Germinal center (tissue), 1 donor: ENCODE measurements around the gene CFAP221.

ENCODE experiments used
- DNase-seq: peaks from one replicate; pipeline ENCODE4 v3.0.0; 2012; ENCODE audit warnings: mixed read lengths, low spot score

The CFAP221 gene

DNA sequence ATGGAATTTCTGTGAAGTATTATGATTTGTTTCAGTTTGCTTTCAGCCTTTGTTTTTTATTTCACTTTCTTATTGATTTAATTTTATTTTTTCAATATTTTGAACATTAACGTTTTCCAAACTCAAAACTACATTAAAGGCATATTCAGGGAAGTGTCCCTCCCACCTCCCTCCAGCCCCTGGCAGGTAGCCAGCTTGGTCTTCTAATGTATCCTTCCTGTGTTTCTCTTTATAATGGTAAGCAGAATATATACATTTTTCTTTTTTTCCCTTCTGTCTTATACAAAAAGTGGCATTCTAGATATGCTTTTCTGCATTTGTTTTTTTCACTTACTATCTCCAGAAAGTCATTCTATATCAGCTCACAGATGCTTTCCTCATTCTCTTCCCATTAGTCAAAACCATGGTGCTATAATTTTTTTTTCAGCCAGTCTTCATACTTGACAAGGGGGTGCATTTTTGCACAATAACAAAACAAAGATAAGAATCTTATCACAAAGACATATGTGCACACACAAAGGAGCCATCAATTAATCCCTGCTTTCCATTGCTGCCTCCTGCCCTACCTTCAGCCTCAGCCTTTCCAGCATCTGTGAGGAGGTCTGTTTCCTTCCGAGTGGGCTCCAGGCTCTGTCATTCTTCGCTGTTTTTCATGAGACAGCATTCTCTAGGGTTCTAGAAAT lies 101.1 kb downstream of the CFAP221 start:
- no peak for DNase-seq

DNA sequence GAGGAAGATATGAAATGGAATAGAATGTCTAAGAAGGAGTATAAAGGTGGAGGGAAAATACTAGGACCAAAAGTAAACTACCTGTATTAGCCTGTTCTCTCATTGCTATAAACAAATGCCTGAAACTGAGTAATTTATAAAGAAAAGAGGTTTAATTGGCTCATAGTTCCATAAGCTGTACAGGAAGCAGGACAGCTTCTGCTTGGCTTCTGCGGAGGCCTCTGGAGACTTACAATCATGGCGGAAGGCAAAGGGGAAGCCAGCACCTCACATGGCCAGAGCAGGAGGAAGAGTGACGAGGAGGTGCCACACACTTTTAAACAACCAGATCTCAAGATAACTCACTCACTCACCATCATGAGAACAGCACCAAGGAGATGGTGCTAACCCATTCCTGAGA lies 101.9 kb downstream of the CFAP221 start:
- DNase-seq: no peak

GRCh38 chr2:119647440-119648169 lies 103.4 kb downstream of the CFAP221 start:
- peak; percentile 47 for DNase-seq

DNA sequence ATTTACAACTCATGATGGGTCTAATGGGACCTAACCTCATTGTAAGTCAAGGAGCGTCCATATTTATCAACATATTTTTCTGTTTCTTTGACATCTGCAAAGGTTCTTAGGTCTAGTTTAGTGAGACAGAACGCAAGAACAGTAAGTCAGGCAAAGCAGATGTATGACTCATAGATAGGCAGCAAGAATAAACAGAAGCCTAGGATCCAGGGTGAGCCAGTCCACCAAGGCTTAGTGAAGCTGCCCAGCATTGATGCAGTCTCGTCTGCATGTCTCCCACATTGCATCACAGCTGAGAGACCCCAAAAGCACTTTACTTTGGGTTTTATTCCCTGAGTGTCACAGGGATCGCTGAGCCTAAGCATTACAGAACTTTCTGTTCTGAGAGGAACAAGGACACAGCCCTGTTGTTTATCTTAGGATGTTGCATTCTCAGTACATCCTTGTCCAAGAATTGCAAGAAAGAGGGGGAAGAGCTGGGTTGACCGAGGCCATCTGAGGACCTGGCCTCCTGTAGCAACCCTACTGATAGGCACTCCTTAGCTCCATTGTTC lies 105.2 kb downstream of the CFAP221 start:
- no peak for DNase-seq

GRCh38 chr2:119650206-119650605 lies 106.0 kb downstream of the CFAP221 start:
- DNase-seq: no peak

DNA sequence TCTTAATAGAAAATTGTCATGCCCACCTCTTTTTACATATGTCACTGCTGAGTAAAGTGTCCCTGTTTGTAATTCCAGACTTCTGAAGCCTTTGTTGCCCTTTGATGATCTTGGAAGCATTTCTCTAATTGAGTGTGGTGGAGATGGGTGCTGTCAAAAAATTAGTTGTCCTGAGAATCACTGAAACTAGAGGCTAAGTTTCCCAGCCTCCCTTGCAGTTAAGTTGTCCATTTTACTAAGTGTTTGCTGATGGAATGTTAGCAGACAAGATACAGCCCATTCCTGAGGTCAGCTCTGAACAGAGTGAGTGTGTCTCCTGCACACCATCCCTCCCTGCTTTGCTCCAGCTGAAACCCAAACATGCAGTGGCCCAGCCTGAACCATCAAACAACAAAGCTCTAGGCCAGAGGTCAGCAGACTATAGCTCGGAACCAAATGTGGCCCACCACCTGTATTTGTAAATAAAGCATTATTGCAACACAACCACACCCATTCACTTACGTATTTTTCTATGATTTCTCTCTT lies 106.7 kb downstream of the CFAP221 start:
- no peak for DNase-seq

DNA sequence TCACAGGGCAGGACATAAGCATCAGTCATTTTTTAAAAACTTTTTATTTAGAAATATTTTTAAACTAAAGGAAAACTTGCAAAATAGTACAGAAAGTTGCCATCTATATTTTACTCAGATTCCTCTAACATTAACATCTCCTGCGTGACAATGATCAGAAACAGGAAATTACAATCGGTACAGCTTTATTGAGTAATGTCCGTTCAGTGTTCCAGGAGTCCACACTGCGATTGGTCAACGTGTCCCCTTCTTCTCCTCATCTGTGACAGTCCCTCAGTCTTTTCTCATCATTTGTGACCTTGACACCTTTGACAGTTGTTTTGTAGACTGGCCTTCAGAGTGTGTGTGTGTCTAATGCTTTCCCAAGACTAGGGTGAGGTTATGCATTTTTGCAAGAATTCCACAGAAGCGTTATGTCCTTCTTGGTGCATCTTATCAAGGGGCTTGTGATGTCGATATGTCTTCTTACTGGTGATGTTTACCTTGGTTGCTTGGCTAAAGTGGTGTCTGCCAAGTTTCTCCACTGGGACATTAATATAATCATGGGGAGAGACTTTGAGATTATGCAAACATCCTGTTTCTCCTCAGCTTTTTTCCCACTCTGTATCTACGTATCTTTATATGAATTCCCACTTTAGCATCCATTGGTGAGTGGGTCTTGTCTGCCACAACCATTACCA lies 113.4 kb downstream of the CFAP221 start:
- no peak for DNase-seq

GRCh38 chr2:119659601-119660342 lies 115.5 kb downstream of the CFAP221 start:
- DNase-seq: peak; percentile 45

DNA sequence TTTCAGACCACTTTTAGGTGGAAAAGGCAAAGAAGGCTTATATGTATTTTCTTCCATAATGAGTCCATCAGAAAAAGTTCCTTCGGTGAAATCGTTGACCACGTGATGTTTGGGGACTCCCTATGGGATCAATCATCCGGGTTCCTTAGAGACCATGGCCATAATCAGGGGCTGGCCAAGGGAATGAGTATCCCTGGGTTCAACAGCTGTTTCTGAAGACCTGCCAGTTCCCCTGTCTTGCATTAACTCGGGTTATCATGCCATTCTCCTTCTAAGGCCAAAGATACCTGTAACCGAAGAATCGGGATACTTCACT lies 116.1 kb downstream of the CFAP221 start:
- DNase-seq: no peak

GRCh38 chr2:119662297-119662696 lies 118.0 kb downstream of the CFAP221 start:
- no peak for DNase-seq

DNA sequence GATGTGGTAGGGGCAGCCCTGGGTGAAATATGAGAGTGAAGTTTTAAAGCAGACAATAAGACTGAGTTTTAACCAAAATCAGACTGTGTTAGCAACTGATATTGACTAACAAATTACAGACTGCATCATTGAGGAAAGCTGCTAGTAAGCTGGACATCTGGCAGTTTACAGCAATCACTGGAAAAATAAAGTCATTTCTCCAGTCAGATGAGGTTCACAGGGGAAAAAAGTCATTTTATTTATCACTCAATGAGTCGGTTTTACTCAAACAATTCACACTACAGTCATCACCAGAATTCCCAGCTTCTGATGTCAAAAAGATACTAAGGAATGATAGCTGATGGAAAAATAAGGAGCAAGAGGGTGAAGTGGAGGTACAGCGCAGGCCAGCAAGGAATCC lies 124.3 kb downstream of the CFAP221 start:
- DNase-seq: no peak

DNA sequence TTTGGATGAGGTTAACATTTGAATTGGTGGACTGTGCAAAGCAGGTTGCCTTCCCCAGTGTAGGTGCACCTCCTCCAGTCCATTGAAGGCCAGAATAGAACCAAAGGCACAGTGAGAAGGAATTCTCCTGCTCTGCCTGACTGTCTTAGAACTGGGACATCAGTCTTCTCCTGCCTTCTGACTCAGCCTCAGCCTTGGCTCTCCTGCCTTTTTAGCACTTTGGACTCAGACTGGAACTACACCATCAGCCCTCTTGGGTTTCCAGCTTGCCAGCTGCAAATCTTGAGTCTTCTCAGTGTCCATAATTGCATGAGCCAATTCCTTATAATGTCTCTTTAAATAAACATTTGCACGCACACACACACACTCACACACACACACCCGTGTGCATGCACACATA lies 126.8 kb downstream of the CFAP221 start:
- DNase-seq: no peak

DNA sequence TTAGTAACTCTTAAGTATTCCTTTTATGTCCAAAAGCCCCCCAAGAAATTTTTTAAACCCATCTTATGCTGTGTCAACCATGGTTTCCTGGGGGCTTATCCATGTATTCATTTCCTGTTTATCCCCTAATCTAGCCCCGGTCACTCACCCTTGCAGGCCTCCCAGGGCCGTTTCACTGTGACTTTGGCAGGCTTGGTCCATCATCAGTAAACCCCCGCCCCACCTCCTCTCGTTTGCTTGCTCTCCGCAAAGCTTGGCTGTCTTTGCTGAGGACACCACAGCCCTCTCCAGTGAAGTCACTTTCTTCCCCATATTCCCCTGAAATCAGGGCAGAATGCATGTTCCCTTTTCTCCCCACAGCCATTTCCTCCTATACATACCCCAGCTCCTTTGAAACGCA lies 127.5 kb downstream of the CFAP221 start:
- DNase-seq: no peak

GRCh38 chr2:119672161-119672862 lies 128.1 kb downstream of the CFAP221 start:
- DNase-seq: no peak

DNA sequence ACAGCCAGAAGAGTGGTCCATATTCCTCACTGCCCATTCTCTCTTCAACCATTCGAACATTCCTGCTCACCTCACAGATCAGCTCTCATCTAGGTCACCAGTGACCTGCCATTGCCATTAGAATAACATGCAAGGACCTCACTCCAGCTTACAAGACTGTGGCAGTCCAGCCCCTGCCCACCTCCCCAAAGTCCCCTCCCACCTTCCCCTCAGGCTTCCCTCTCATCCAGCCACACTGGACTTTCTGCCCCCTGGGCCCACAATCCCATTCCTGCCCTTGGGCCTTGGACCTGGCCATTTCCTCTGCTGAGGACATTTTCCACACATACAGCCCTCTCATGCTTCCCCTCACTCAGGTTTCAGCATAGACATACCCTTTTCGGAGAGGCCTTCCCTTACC lies 129.5 kb downstream of the CFAP221 start:
- DNase-seq: no peak

DNA sequence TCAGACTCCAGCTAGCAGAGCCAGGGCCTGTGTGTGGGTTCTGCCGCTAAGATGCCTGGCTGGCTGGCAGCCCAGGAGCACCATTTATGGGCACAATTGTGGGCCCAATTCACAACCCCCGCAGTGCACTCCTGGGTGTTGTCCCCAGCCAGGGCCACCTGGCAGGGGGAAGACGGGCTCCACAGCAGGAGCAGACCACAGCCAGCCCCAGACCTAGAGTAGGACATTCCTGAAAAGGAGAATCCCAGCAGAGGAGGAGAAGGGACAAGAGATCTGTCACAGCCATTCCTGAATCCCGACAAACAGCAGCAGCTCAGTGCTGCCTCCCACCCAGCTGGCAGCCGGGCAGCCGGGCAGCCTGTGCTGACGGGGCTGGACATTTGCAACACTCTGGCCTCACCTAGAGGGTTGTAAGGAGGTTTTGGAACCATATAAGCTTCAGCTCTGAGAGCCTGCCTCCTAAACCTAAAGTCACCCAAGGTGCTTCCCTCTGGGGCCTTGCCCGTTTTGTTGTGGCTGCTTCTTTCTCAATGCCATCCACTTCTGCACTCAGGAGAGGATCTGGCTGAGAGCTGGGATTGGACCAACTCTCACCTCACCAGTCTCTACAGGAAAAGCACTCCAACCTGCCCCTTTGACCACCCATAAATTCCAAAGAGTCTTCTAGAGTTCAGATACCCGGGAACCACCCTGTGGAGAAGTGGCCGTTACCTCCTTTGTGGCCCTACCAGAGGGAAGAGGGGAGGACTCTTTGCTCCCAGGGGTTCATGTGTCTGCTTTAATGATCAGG lies 130.7 kb downstream of the CFAP221 start:
- DNase-seq: no peak

DNA sequence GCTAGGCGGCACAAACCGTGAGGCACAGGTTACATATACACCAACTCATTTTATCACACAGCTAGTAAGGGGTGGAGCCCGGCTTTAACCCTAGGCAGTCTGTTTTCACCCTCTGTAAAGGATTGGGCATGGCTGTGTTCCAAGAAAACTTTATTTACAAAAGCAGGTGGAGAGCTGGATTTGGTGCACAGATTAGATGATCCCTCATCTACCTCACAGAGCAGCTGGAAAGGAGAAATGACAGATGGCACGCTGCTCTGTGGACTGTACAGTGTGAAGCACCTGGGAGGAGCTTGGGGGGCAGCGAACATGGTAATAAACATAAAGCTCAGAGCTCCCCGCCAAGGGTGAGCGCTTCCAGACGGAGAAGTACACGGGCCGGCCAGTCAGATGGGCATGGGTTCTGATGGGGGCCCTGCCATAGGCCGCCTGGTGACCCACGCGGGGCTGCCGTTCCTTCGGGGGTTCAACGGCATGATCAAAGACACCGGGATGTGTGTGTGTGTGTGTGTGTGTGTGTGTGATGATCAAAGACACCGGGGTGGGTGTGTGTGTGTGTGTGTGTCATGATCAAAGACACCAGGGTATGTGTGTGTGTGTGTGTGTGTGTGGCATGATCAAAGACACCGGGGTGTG lies 133.9 kb downstream of the CFAP221 start:
- DNase-seq: no peak

- DNase-seq: no peak
These were observed 135.2 kb downstream of the CFAP221 start for GRCh38 chr2:119679526-119679837.

DNA sequence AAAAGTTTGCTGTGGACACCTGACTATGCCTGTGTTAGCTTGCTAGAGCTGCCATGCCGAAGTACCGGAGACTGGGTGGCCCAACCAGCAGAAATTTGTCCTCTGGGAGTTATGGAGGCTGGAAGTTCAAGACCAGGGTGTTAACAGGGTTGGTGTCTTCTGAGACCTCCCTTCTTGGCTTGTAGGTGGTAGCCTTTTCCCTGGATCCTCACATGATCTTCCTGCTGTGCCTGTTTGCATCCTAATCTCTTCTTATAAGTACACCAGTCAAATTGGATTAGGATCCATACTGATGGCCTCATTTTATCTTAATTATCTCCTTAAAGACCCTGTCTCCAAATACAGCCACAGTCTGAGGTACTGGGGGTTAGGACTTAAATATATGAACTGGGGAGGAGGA lies 135.6 kb downstream of the CFAP221 start:
- DNase-seq: no peak

GRCh38 chr2:119680457-119681202 lies 136.4 kb downstream of the CFAP221 start:
- DNase-seq: no peak
